ENCODE measurements around the gene NAT14. TPM values are rescaled to one million over a fixed set of nuclear protein-coding genes. Genes with fewer than 3 reads are reported as not detected.

NAT14 gene
- total and polyA plus RNA-seq, 2 donors (not counting 3 experiments of a cell fraction or from before 2014, with no cell fraction given), result 39.1 to 44.7 TPM

- TF ChIP-seq, protein P1, sequence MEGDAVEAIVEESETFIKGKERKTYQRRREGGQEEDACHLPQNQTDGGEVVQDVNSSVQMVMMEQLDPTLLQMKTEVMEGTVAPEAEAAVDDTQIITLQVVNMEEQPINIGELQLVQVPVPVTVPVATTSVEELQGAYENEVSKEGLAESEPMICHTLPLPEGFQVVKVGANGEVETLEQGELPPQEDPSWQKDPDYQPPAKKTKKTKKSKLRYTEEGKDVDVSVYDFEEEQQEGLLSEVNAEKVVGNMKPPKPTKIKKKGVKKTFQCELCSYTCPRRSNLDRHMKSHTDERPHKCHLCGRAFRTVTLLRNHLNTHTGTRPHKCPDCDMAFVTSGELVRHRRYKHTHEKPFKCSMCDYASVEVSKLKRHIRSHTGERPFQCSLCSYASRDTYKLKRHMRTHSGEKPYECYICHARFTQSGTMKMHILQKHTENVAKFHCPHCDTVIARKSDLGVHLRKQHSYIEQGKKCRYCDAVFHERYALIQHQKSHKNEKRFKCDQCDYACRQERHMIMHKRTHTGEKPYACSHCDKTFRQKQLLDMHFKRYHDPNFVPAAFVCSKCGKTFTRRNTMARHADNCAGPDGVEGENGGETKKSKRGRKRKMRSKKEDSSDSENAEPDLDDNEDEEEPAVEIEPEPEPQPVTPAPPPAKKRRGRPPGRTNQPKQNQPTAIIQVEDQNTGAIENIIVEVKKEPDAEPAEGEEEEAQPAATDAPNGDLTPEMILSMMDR (IDR thresholded peaks at IDR 0.05; ENCODE audit: extremely low read depth in 1 of 2, insufficient read depth in 1 of 2, low read depth in 1 of 2, low read length in 2 of 2), result no peak
- TF ChIP-seq MYC (IDR thresholded peaks at IDR 0.05; ENCODE audit: low read depth, low read length) (no peak), POLR2AphosphoS5 (IDR thresholded peaks at IDR 0.05; ENCODE audit: insufficient read depth, low read depth, low read length) (no peak), GATA2 (IDR thresholded peaks at IDR 0.05; ENCODE audit: insufficient read depth, insufficient read length, low read depth, low read length) (no peak), FOS (IDR thresholded peaks at IDR 0.05; ENCODE audit: borderline replicate concordance, insufficient read depth, low read length) (no peak), EZH2 (IDR thresholded peaks at IDR 0.05; ENCODE audit: borderline replicate concordance, low read depth, low read length, severe bottlenecking) (no peak), JUN (IDR thresholded peaks at IDR 0.05; ENCODE audit: borderline replicate concordance, insufficient read depth, insufficient read length, low read depth) (no peak), POLR2A (IDR thresholded peaks at IDR 0.05; ENCODE audit: low read depth, low read length) (no peak), MAX (IDR thresholded peaks at IDR 0.05; ENCODE audit: insufficient read depth, insufficient read length) (no peak)
- Histone ChIP-seq H3K9me3 (replicated peaks; ENCODE audit: control insufficient read depth, insufficient read depth, low read length) (no peaks in the 10 kb centered on the region), H3K36me3 (ENCODE audit: control insufficient read depth in 2 of 2, extremely low read depth in 1 of 2, insufficient read depth in 2 of 2, low read length in 2 of 2) (no peaks in the 10 kb centered on the region), H3K79me2 (ENCODE audit: control insufficient read depth, insufficient read depth, low read length) (no peaks in the 10 kb centered on the region), H3K9ac (replicated peaks; ENCODE audit: extremely low read depth, insufficient read depth, low read length) (no peak overlapping the region), H3K27ac (ENCODE audit: insufficient read depth, low read depth, low read length) (no peak overlapping the region), H3K4me3 (replicated peaks in 1 of 3; ENCODE audit: insufficient read depth in 1 of 3, low read depth in 1 of 3, low read length in 3 of 3) (no peak overlapping the region), H2AFZ (ENCODE audit: low read depth, low read length) (no peak overlapping the region), H4K20me1 (replicated peaks; ENCODE audit: control insufficient read depth, extremely low read depth, insufficient read depth, low read length) (no peaks in the 10 kb centered on the region), H3K9me1 (replicated peaks; ENCODE audit: control insufficient read depth, extremely low read depth, insufficient read depth, low read length) (no peaks in the 10 kb centered on the region), H3K27me3 (ENCODE audit: control insufficient read depth in 2 of 2, insufficient read depth in 2 of 2, low read length in 2 of 2) (no peaks in the 10 kb centered on the region), H3K4me2 (ENCODE audit: insufficient read depth, low read length) (no peak overlapping the region), H3K4me1 (ENCODE audit: control insufficient read depth, extremely low read depth, insufficient read depth, low read length) (no peaks in the 10 kb centered on the region)
- ChIA-PET CTCF (interaction anchor here (1.3 to 5.4 kb wide), 3 partner anchors 14 to 33 kb away, joined by 6 to 298 read pairs (median 22); no protein-coding TSS in a partner anchor), POLR2A (no interaction called here)
- dilution Hi-C loops (cut with MboI; ENCODE audit: extremely low pct_ligation_motif_present, low sequenced_read_pairs) (no loop called here), intact Hi-C loops (cut with micrococcal nuclease) (no loop called here)
- BruUV-seq (replicated peaks), result no TSS peak
- FAIRE-seq (no peak), DNase-seq (ENCODE audit: low read depth, low spot score) (no peak)
Observed at GRCh38 chr19:55500368-55500952, 15.5 kb downstream of the NAT14 start.
